ENCODE results near the gene OR4K15. TPM values are rescaled to one million over a fixed set of nuclear protein-coding genes. Genes with fewer than 3 reads are reported as not detected.

Gene OR4K15
- total and polyA plus RNA-seq, 2 experiments from 2014 or later: not detected

- Histone ChIP-seq H2AFZ (no peak within 1 kb of the TSS), H3K4me3 (no peak within 1 kb of the TSS), H3K27ac (ENCODE audit: low read depth) (no peak within 1 kb of the TSS), H3K4me1 (ENCODE audit: insufficient read depth) (no peaks in the 10 kb centered on the region), H3K27me3 (ENCODE audit: insufficient read depth) (no peaks in the 10 kb centered on the region), H3K36me3 (ENCODE audit: insufficient read depth) (peaks cover 25% of the 10 kb centered on the region; the same call in 1 of the 2 replicates), H3K4me2 (no peak within 1 kb of the TSS), H4K20me1 (replicated peaks; ENCODE audit: insufficient read depth) (no peaks in the 10 kb centered on the region), H3F3A (replicated peaks; ENCODE audit: low read depth) (no peaks in the 10 kb centered on the region), H3K9me2 (ENCODE audit: insufficient read depth) (no peaks in the 10 kb centered on the region), H3K79me2 (replicated peaks; ENCODE audit: insufficient read depth) (no peaks in the 10 kb centered on the region)
- peaks cover 17% of the 10 kb centered on the region for H3K36me3 Mint-ChIP-seq (ENCODE audit: low read depth)
- TF ChIP-seq EZH2phosphoT487 (IDR thresholded peaks at IDR 0.05; ENCODE audit: unreplicated experiment) (no peak), REST (IDR thresholded peaks at IDR 0.05; ENCODE audit: unreplicated experiment) (no peak), ZNF331 (CRISPR knock-in tag; IDR thresholded peaks at IDR 0.05; ENCODE audit: low read depth) (no peak), POLR2AphosphoS5 (IDR thresholded peaks at IDR 0.05; ENCODE audit: low read depth) (no peak), NANOG (IDR thresholded peaks at IDR 0.05; ENCODE audit: borderline replicate concordance) (no peak), ZNF462 (CRISPR knock-in tag; IDR thresholded peaks at IDR 0.05) (no peak), JUNB (IDR thresholded peaks at IDR 0.05; ENCODE audit: unreplicated experiment) (no peak), CTCF (conservative IDR thresholded peaks at IDR 0.05; ENCODE audit: low read depth in 2 of 2) (no peak), CREB1 (CRISPR knock-in tag; IDR thresholded peaks at IDR 0.05; ENCODE audit: low read depth) (no peak), STAT1 (IDR thresholded peaks at IDR 0.05; ENCODE audit: unreplicated experiment) (no peak), ZNF114 (CRISPR knock-in tag; IDR thresholded peaks at IDR 0.05) (no peak), ETS1 (IDR thresholded peaks at IDR 0.05) (no peak), EZH2 (IDR thresholded peaks at IDR 0.05; ENCODE audit: low read depth, unreplicated experiment) (no peak)
- ATAC-seq (no peak), DNase-seq (ENCODE audit: low spot score) (no peak)
- peaks cover 2% of the 10 kb centered on the region for H3K27me3 Mint-ChIP-seq (ENCODE audit: insufficient read depth, low read depth, poor library complexity)
- no peaks in the 10 kb centered on the region for H3K4me1 Mint-ChIP-seq
- H3K9me3 Mint-ChIP-seq: peaks cover 61% of the 10 kb centered on the region
- H3K4me3 Mint-ChIP-seq: no peak within 1 kb of the TSS
- H3K27ac Mint-ChIP-seq: no peak within 1 kb of the TSS
These were observed 44.8 kb upstream of the OR4K15 start, which contains the start of gene OR4K1 for GRCh38 chr14:19930617-19931016. Gene OR4K1, plus strand, starts transcription at chr14:19930917. Its CDS starts 4,750 bp downstream, at chr14:19935667.
